ENCODE data around the gene TSPAN11. TPM values are rescaled to one million over a fixed set of nuclear protein-coding genes. Genes with fewer than 3 reads are reported as not detected.

The TSPAN11 gene
- total RNA-seq = 2.1 and 11.8 TPM in 2 replicates

GRCh38 chr12:30926243-30927221 is at the start of gene TSPAN11:
TSS of gene TSPAN11 (plus strand) at chr12:30926748. CDS start at chr12:30953992, 27,244 bp downstream.

Other genes with a start within 250 kb of the TSPAN11 start
- gene IPO8, start 230.9 kb upstream of the TSPAN11 start, total RNA-seq = 17.4 and 17.5 TPM in 2 replicates
- 13.1 and 26.2 TPM in 2 replicates for gene CAPRIN2, start 171.8 kb upstream of the TSPAN11 start, total RNA-seq
- gene DDX11, start 147.1 kb downstream of the TSPAN11 start, total RNA-seq = 12.9 and 13.1 TPM in 2 replicates